Smooth muscle cell of the coronary artery (primary cell): Measurements from ENCODE around the gene SP3. TPM values are rescaled to one million over a fixed set of nuclear protein-coding genes. Genes with fewer than 3 reads are reported as not detected.

Experiments
- total RNA-seq: library from RNA; depleted of rRNA; stranded (reverse); fragments of >200 nt; gene quantifications from 2 replicates; pipeline ENCODE4 v1.2.3, GENCODE V29; 2014; ENCODE audit warnings: low replicate concordance

The SP3 gene
- 60.6 and 63.0 TPM in 2 replicates for total RNA-seq

DNA sequence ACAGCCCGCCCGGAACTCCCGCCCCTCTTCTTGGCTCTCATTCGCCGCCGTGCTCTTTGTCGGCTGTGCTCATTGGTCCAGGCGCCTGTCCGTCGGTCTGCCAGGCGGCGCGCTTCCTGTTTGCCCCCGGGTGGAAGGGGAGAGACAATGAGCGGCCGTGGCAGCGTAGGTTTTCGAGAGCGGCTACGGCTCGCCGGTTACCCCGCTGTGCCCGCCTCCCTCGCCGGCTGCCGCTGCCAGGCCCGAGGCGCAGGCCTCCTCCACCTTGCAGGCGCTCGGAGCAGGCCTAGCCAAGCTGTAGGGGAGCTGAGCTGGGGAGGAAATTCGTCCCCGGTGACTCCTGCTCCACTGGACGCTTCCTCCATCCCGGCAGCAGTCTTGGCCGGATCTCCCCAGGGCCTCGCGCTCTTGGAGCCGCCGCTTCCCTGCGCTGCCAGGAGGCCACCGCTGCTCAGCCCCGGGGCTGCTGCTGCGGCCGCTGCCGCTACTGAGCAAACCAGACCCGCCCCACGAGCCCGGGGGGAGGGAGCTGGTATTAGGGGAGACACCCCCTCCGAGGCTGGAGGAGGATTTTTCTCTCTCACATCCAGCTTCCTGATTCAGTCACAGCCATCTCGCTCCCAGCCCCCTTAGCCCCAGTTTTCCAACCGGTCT lies at the start of gene SP3:
SP3 (minus strand) TSS at position 2 of the 654 bp plus-strand sequence. CDS start 202 bp downstream, outside the sequence.

